CD4-positive, alpha-beta T cell (primary cell): Measurements from ENCODE around the gene IRX2. TPM values are rescaled to one million over a fixed set of nuclear protein-coding genes. Genes with fewer than 3 reads are reported as not detected.

Experiments
- ATAC-seq: fragments of 200-7000 bp; cut with Tn5 transposase; one replicate; pipeline ENCODE4 v1.10.0; 2022; ENCODE audit warnings: mild to moderate bottlenecking; ENCODE audit not compliant: poor library complexity
- CTCF ChIA-PET: fragments of 350-600 bp; sonication (Branson Sonifier 250); formaldehyde crosslinking; loops from one replicate; lab custom pipeline; 2021; ENCODE audit warnings: antibody characterized with exemption, inconsistent platforms; lab: Charles Lee
- POLR2A ChIA-PET: fragments of 350-600 bp; sonication (Branson Sonifier 250); formaldehyde crosslinking; loops from one replicate; lab custom pipeline; 2021; ENCODE audit warnings: antibody characterized with exemption, inconsistent platforms; lab: Charles Lee
- DNase-seq, 14 experiments: peaks; one replicate each; pipeline ENCODE4 v3.0.0-alpha.2; 2013 to 2020; ENCODE audit warnings: mixed read lengths in 2 of 14
- H3K27ac ChIP-seq, 2 donors: one replicate each; pipeline versions ENCODE4 v1.5.1 to v1.7.0; 2013; ENCODE audit warnings: low read length in 2 of 2, low read depth in 1 of 2, mild to moderate bottlenecking in 1 of 2
- H3K27me3 ChIP-seq, 2 experiments: 1 replicate in 1 of 2; 2 replicates in 1 of 2; pipeline versions ENCODE4 v1.6.1 to v1.7.0; 2013; ENCODE audit warnings: low read length in 2 of 2, control low read depth in 1 of 2, mild to moderate bottlenecking in 1 of 2, moderate library complexity in 1 of 2; ENCODE audit not compliant: insufficient read depth in 2 of 2, control insufficient read depth in 1 of 2
- H3K36me3 ChIP-seq: one replicate; pipeline ENCODE4 v1.6.1; 2013; ENCODE audit warnings: low read length, control low read depth; ENCODE audit not compliant: insufficient read depth
- H3K4me1 ChIP-seq: one replicate; pipeline ENCODE4 v1.6.1; 2013; ENCODE audit warnings: low read length, control low read depth; ENCODE audit not compliant: insufficient read depth
- H3K4me3 ChIP-seq: one replicate; pipeline ENCODE4 v1.5.1; 2013; ENCODE audit warnings: mild to moderate bottlenecking, low read length, moderate library complexity
- H3K9me3 ChIP-seq, 2 experiments: 1 replicate in 1 of 2; 2 replicates in 1 of 2; pipeline versions ENCODE4 v1.6.1 to v1.7.0; 2013; ENCODE audit warnings: low read length in 2 of 2, mild to moderate bottlenecking in 2 of 2, control low read depth in 1 of 2, moderate library complexity in 1 of 2; ENCODE audit not compliant: control insufficient read depth in 1 of 2, insufficient read depth in 1 of 2
- H3K27ac Mint-ChIP-seq: one replicate; pipeline ENCODE4 v1.8.0; 2020; ENCODE audit warnings: mixed read lengths
- H3K27me3 Mint-ChIP-seq: one replicate; pipeline ENCODE4 v1.8.0; 2021; ENCODE audit warnings: mixed read lengths
- H3K36me3 Mint-ChIP-seq: one replicate; pipeline ENCODE4 v1.8.0; 2021; ENCODE audit warnings: low read depth, mixed read lengths
- H3K4me1 Mint-ChIP-seq: one replicate; pipeline ENCODE4 v1.8.0; 2021; ENCODE audit warnings: low read depth, mixed read lengths
- H3K4me3 Mint-ChIP-seq: one replicate; pipeline ENCODE4 v1.8.0; 2020; ENCODE audit warnings: mild to moderate bottlenecking, mixed read lengths
- H3K9me3 Mint-ChIP-seq: one replicate; pipeline ENCODE4 v1.8.0; 2020; ENCODE audit warnings: mixed read lengths
- intact Hi-C, 2 experiments: fragments of 100-400 bp; cut with DNase I in 1 of 2; cut with micrococcal nuclease in 1 of 2; formaldehyde crosslinking; loops; one replicate each; pipeline versions ENCODE4 v1.15.1 to v1.9.0; 2023 to 2025; cut with DNase I, micrococcal nuclease
- total RNA-seq, 174 experiments: library from RNA in 2 of 174; stranded (reverse) in 2 of 174; gene quantifications; one replicate each; pipeline ENCODE4 v1.2.3 and lab custom pipeline; 2021 to 2026
- TF ChIP-seq, protein P1 (sequence below): fragments of 200-600 bp; IDR thresholded peaks from one replicate; pipeline ENCODE4 v1.8.0; 2022; ENCODE audit warnings: antibody characterized with exemption, mild to moderate bottlenecking

The IRX2 gene
- total RNA-seq, 2 experiments from 2014 or later = not detected

DNA sequence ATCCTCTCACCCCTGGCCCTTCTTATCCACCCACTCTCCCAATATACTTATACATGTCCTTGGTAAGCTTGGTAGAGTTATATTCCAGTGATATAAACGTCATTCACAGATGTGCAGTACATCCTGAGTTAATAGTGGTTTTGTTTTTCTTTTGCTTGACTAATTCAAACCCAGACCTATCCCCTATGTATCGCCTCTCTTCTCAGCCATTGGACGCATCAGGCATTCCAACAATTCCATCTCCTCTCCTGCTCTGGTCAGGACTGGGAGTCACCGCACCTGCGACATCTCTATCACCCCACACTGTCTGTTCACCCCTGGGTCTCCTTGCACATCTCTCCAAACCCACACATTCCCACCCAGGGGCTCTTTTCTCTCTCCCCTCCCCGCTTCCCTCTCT, 21.9 kb upstream of the IRX2 start:
- no peak overlapping the region for H3K4me3 Mint-ChIP-seq
- Histone ChIP-seq H3K27ac (no peak overlapping the region), H3K4me1 (no peaks in the 10 kb centered on the region), H3K4me3 (no peak overlapping the region), H3K36me3 (no peaks in the 10 kb centered on the region), H3K9me3 (peaks cover 0 to 2% of the 10 kb centered on the region in 2 experiments), H3K27me3 (no peaks in the 10 kb centered on the region)
- peaks cover 13% of the 10 kb centered on the region for H3K27me3 Mint-ChIP-seq
- no peak for DNase-seq
- no peak for ATAC-seq
- ChIA-PET CTCF (no interaction called here), POLR2A (no interaction called here)
- no peak overlapping the region for H3K27ac Mint-ChIP-seq
- intact Hi-C loops = no loop called here
- TF ChIP-seq, protein P1, sequence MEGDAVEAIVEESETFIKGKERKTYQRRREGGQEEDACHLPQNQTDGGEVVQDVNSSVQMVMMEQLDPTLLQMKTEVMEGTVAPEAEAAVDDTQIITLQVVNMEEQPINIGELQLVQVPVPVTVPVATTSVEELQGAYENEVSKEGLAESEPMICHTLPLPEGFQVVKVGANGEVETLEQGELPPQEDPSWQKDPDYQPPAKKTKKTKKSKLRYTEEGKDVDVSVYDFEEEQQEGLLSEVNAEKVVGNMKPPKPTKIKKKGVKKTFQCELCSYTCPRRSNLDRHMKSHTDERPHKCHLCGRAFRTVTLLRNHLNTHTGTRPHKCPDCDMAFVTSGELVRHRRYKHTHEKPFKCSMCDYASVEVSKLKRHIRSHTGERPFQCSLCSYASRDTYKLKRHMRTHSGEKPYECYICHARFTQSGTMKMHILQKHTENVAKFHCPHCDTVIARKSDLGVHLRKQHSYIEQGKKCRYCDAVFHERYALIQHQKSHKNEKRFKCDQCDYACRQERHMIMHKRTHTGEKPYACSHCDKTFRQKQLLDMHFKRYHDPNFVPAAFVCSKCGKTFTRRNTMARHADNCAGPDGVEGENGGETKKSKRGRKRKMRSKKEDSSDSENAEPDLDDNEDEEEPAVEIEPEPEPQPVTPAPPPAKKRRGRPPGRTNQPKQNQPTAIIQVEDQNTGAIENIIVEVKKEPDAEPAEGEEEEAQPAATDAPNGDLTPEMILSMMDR = no peak
- H3K9me3 Mint-ChIP-seq = no peaks in the 10 kb centered on the region
- no peaks in the 10 kb centered on the region for H3K36me3 Mint-ChIP-seq
- H3K4me1 Mint-ChIP-seq = no peaks in the 10 kb centered on the region

DNA sequence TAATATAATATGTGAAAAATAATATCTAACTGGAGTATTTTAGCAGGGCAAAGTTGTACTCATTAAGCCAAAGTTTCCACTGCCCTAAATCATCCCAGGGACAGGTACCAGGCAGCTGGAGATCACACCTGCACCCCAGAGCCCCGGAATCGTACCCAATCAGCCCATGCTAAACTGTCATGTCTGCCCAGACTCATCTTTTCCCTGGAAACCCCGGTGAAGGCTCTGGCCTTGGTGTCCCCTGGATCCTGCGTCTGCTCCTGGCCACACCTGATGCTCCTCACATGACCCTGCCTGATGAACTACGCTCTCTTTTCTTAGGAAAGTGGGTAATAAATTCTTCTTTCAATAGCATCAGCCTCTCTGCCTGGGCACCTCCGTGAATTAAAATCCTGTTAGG, 15.6 kb upstream of the IRX2 start:
- Mint-ChIP-seq H3K4me1 (no peaks in the 10 kb centered on the region), H3K9me3 (no peaks in the 10 kb centered on the region), H3K4me3 (no peak overlapping the region), H3K27ac (no peak overlapping the region), H3K27me3 (peaks cover 25% of the 10 kb centered on the region), H3K36me3 (no peaks in the 10 kb centered on the region)
- DNase-seq = no peak
- H3K27me3 ChIP-seq = no peaks in the 10 kb centered on the region
- TF ChIP-seq, protein P1 = no peak
- ChIA-PET POLR2A (no interaction called here), CTCF (no interaction called here)
- no peak overlapping the region for H3K27ac ChIP-seq
- H3K9me3 ChIP-seq = peaks cover 0 to 20% of the 10 kb centered on the region in 2 experiments
- H3K36me3 ChIP-seq = no peaks in the 10 kb centered on the region
- no peak overlapping the region for H3K4me3 ChIP-seq
- H3K4me1 ChIP-seq = no peaks in the 10 kb centered on the region
- intact Hi-C loops = no loop called here
- no peak for ATAC-seq

DNA sequence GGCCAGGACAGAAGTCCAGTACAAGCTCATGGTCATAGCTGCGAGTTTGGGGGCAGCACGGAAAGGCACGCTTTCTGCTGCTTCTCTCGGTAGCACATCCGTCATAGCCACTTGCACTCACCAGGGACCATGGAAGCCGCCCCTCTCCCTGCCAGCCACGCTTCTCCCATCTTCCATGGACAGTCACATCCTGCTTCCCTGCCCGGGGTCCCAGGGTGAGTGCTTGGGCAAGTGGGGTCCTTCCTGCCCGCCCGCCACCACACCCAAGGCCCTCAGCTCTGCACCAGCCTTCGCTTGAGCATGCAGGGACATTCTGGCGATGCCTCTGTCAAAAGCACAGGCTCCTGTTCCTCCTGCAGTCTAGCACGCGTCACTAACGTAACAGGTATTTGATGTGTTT, 13.1 kb upstream of the IRX2 start:
- no peak overlapping the region for H3K27ac ChIP-seq
- TF ChIP-seq, protein P1 = no peak
- DNase-seq (no peak), ATAC-seq (no peak)
- Mint-ChIP-seq H3K9me3 (no peaks in the 10 kb centered on the region), H3K4me3 (no peak overlapping the region), H3K27ac (no peak overlapping the region), H3K4me1 (no peaks in the 10 kb centered on the region), H3K36me3 (no peaks in the 10 kb centered on the region), H3K27me3 (peaks cover 39% of the 10 kb centered on the region)
- no peaks in the 10 kb centered on the region for H3K4me1 ChIP-seq
- H3K27me3 ChIP-seq = peaks cover 5 to 6% of the 10 kb centered on the region in 2 experiments
- intact Hi-C loops = no loop called here
- ChIA-PET POLR2A (no interaction called here), CTCF (no interaction called here)
- H3K9me3 ChIP-seq = peaks cover 0 to 26% of the 10 kb centered on the region in 2 experiments
- no peak overlapping the region for H3K4me3 ChIP-seq
- no peaks in the 10 kb centered on the region for H3K36me3 ChIP-seq
